Stimulated activated CD4-positive, alpha-beta T cell treated with anti-CD3 and anti-CD28 coated beads, Interleukin-15, amount 100 ng/mL, for 24 hours (primary cell): ENCODE data around the gene HIVEP2.

Experiments used
- DNase-seq: peaks from one replicate; pipeline ENCODE4 v3.0.0-alpha.2; 2020

The HIVEP2 gene

GRCh38 chr6:142886431-142887170 is 58.4 kb downstream of the HIVEP2 start:
- no peak for DNase-seq

- peak; percentile 28 for DNase-seq
Observed at GRCh38 chr6:142885182-142885867, 59.7 kb downstream of the HIVEP2 start.

DNA sequence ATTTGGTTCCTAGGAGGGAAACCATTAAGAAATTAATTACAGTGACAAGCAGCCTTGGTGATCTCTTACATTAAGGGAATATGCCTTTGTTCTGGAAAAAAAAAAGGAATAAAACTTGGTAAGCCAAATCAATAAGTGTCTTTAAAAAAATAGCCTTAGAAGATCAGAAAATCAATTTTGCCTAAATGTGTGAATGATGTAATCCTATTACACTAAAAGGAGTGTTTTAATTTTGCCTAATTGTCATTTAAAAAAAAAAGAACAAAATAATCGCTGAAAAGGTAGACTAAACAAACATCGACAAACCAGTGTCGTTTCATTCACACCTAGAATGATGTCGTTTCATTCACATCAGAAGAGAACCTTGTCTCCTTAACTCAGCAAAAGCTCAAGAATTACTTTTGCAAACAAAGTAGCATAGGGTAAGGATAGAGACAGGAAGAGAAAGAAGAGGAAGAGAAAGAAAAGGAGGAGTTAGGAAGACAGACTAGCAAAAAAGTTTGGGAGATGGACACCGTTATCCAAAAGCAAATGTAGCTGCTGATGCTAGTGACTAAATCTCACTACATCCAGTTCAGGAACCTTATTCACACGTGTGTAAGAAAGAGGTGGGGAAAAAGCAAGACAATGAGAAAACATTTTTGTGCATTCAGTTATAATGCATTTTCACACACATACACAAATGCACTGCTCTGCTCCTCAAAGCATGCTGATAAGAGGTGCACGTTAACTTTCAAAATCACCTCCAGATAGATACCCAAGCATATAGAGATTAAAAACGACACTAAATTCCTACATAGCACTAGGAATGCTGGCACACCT is 60.6 kb downstream of the HIVEP2 start:
- DNase-seq = no peak

GRCh38 chr6:142883011-142883410 is 62.0 kb downstream of the HIVEP2 start:
- no peak for DNase-seq

GRCh38 chr6:142881761-142882160 is 63.2 kb downstream of the HIVEP2 start:
- DNase-seq = no peak

DNA sequence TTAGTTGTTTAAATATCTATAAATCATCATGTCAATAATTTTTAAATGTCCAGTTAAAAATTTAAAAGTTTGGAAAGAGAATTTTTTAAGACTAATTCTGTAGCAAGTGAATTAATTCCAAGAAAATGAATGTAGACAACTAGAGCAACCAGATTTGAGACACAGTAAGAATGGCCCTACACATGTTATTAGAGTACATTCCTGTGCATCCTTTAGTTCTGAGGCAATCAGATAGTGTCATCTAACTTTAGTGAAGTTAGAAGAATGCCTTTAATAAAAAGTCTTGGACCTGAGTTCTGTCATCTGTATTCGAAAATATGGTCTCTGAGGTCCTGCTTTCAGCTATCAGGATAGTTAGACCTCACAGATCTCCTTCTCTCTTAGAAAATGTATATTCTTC is 63.7 kb downstream of the HIVEP2 start:
- DNase-seq = no peak

- DNase-seq = no peak
Observed at GRCh38 chr6:142880201-142880600, 64.8 kb downstream of the HIVEP2 start.

- no peak for DNase-seq
Observed at GRCh38 chr6:142879527-142879926, 65.4 kb downstream of the HIVEP2 start.

DNA sequence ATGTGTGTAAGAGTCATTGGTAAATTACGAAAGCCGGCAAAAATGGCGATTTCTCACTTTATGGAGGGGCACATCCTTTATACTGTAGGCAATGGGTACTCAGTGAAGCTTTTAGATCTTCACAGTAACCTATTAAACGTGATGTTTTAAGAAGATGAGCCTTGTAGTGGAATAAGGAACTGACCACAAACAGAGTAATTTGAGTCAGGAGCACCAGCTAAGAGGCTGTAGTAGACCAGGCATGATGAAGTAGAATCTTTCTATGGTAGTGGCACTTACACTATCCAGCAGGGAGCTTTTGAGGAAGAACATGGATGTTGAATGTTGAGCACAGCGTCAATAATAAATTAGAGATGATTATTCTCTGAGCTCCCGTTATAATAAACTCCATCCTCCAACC is 65.9 kb downstream of the HIVEP2 start:
- DNase-seq = no peak

DNA sequence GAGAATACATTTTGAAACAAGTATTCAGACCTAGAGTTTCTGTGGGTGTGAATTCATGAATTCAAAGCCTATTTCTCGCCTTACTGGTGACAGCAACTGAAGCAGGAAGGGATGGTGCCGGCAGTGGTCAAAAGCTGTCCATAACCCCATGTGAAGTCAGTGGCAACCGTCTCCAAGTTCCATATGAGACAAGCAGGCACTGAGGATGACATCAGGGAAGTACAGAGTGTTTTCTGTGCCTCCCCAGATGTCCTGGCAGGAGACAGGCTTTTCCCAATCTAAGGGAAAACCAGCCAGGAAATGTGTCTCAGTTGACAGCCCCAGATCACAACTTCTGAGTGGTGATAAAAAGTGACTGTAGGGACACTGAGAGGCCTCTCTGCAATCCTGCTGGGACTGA is 66.6 kb downstream of the HIVEP2 start:
- DNase-seq = peak; percentile 38

DNA sequence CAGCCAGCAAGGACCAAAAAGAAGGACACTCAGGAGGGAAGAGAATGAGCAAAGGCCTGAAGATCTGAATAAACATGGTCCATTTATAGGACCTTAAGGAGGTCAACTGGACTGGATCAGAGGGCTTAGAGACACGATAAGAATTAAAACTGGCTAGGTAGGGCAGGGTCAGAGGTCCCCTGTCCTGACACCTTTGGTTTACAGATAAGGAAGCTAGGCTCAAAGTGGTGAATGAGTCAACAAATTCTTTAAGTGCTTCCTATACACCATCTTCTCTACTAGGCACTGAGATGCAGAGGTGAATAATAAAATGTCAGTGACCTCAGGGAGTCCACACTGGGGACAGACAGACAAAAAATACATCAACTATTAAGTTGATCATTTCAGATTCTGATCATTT is 70.3 kb downstream of the HIVEP2 start:
- DNase-seq = no peak

DNA sequence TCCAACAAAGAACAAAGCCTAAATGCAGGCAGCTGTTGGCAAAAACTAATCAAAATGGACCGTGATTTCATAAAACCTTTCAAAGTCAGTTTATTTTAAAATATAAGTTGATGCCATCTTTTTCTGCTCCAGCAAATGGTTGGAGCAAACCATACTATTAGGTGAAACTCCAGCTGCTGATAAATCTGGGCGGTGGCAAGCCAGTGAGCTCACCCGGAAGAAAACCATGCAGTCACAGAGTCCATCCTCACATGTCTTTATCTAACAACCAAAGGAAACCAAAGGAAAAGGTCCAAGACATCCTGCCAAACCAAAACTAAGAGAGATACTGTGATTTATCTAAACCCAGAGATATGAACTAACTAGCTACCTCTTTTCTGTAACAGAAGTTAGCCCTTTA is 72.6 kb downstream of the HIVEP2 start:
- DNase-seq = no peak

DNA sequence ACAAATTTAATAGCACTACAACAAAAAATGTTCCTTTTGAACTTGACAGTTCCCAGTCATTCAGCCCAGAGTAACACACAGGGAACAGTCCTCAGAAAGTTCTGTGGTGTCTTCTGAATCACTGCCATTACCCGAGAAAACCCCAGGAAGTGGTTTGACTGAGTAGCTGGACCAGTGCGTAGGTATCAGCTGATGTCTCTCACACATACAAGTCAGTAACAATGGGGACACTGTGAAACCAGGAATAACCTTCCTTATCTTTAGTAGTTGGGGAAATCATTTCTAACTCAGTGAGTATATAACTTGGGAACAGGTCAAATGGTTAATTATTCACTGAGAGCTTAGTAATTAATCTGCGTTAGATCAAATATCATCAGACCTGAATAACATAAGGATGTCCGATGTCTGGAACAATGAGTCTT is 73.1 kb downstream of the HIVEP2 start:
- peak; percentile 63 for DNase-seq

DNA sequence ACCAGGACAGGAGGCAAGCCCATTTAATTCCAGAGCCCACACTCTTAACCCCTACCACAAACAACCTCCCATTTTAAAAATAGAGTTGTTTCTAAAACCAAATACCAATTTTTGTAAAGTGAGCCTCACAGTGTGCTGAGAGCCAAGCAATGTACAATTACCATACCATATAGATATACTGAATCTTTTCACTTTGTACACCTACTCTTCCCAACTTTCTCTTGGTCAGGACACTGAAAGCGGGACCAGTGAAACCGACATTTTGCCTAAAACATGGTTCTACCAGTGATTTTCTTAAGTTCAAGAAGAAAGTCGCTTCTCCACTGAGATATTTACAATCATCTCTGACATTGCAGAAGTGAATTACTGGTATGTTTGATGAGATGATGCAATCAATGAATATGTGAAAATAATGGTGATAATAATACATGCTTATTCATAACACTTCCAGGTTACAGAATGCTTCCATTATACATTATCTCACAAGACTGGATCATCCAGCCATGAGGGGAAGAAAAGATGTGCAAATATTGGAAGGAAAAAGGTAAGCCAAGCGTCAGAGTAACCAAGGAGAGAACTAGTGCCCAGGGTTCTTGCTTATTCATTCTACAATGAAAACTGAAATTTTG is 74.1 kb downstream of the HIVEP2 start:
- no peak for DNase-seq

DNA sequence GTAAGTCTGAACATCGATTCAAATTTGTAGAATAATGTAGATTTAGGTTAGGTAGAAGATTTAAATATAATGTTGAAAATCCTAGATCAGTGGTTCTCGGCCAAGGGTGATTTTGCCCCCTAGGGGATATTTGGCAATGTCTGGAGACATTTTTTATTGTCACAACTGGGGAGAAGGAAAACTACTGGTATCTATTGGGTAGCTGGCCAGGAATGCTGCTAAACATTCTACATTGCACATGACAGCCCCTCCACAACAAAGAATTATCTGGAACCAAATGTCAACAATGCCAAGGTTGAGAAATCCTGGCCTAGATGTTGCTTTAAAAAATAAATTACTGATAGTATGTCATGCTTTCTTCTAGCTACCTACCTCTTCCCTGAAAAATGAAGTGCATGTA is 76.1 kb downstream of the HIVEP2 start:
- DNase-seq = no peak

DNA sequence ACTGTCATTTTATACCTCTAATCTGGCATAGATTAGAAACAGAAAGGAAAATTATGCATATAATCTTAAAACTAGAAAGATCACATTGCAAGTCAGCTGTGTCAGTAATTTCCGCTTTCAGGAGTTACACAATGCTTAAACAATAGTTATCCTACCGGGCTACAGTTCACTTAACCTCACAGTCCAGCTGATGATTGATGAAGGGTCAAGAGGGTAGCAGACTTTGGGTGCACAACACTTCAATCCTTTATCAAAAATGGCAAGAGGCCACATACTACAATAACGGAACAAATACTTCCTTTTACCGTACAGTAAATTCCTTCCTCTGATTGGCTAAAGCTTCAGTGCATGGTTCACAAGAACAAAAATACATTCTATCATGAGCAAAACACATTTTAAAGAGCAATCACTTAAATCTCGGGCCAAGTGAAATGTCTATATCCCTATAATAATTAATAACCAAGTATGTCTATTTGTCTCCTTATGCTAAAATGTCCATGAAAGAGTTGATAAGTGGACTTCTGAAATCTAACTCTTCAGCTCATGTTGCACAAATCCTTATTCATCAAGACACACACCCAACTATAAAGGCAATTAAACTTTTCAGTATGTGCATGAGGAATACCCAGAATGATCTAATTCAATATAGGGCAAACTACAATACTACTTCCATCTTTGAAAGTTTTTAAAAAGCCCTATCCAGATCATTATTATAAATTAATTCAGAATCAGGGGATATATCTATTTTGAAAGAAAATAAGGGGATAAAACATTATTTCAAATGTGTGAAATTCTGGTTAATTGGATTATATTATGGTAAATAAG is 76.8 kb downstream of the HIVEP2 start:
- DNase-seq = no peak

DNA sequence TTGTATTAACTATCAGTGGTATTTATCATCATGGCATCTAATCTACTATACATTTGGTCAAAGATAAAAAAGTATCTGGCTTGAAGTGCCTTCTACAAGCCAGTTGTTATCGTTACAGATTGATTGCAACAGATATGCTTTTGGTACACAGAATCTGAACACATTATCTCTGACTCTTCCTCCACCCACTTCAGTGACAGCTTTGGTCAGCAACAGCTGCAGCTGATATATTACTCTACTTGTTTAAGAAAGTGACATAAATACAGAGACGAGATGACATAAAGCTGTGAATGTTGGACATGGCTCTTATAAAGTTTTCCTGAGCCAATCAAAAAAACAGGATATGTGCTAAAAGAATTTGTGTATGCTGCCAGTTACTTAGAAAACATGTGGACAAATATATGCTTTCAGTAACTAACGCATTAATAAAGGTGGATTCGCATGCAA is 77.6 kb downstream of the HIVEP2 start:
- DNase-seq = no peak

DNA sequence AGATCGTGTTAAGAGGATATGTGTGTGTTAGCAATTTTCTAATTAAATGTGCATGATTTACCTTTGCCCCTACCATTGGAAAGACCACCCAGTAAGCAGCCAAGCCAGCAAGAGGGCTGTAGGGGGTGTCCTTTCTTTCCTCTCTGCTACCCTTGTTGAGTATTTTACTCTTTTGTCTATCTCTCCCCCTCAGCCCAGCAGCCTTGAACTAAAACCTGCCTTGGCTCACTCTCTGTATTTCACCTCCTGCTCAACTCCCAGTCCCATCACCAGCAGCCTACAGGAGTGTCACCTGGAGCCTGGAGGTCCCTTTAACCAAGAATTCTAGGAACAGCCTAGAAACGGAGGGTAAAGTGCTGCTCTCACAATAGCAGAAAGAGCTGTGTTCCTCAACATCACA is 81.0 kb downstream of the HIVEP2 start:
- DNase-seq = no peak

DNA sequence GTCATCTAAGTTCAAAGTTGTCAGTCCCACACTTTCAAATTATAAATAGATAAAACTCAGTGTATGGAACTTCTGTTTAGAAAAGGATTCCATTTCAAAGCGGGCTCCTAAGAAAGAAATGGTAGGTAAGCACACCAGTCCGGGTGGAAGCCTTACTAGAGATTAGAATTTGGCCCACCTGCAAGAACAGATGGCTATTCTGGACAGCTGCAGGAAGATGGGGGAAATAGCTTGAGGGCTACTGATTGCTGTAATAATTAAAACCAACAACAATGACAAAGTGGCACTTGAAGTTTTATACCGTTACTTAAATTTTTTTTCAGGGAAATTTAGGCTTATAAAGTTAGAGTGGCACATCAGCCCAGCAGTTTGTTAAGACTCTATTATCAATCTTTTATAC is 83.3 kb downstream of the HIVEP2 start:
- DNase-seq = no peak

DNA sequence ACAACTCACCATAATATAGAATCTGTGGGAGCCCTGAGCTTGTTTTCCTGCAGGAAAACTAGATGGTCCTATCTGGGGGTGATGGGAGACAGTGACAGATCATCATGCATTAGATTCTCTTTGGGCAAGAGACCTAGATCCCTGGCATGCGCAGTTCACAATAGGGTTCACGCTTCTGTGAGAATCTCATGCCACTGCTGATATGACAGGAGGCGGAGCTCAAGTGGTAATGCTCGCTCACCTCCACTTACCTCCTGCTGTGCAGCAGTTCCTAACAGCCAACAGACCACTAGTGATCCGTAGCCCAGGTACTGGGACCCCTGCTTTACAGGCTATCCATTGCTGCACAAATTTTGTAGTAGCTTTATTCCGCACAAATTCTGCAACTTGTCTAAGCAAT is 84.5 kb downstream of the HIVEP2 start:
- no peak for DNase-seq

DNA sequence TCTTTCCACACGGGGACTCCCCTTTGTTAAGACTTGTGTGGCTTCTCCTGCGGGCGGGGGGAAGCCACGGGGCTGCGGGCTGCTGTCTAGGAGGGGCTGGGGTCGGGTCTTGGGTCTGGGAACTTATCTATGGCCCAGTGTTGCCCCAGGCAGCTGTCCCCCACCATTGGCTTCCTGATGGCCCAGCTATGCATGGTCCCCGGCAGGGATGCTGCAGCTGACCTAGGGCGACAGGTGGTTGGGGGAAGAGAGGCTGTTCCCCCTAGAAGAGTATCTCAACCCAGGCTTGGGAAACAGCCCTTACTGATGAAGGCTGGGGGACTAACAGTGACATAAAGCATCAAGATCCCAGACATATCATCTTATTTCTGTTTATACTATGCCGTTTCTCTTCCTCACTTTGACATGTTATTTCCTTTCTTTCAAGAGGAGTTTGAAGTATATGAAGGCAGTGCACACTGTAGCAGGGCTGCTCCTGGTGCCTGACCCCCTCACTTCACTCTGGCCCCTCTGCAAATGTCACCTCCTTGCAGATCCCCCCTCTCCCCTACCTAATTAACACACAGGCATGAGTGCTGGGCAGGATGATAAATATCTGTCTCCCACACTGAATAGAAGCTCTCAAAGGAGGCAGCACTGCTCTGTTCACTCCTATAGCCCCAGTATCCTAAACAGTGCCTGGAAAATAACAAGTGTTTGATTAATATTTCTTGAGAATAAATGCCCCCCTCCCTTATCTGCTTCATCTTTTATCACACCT is 87.0 kb downstream of the HIVEP2 start:
- peak; percentile 30 for DNase-seq
